IPS-18c (cell line): ENCODE data around the gene IL17RB.

ENCODE experiments used
- H3K4me3 ChIP-seq: 2 replicates; pipeline ENCODE4 v1.7.0; 2013; ENCODE audit warnings: low read depth, mild to moderate bottlenecking, low read length, moderate library complexity; ENCODE audit not compliant: insufficient read depth
- H3K9me3 ChIP-seq: one replicate; pipeline ENCODE4 v1.6.1; 2013; ENCODE audit warnings: mild to moderate bottlenecking, low read length, moderate library complexity; ENCODE audit not compliant: control insufficient read depth, insufficient read depth

Gene IL17RB

GRCh38 chr3:53823026-53823955 is 23.1 kb upstream of the IL17RB start:
- H3K9me3 ChIP-seq, result no peaks in the 10 kb centered on the region
- no peak overlapping the region for H3K4me3 ChIP-seq

GRCh38 chr3:53823956-53824657 is 22.3 kb upstream of the IL17RB start:
- Histone ChIP-seq H3K4me3 (no peak overlapping the region), H3K9me3 (no peaks in the 10 kb centered on the region)

- no peaks in the 10 kb centered on the region for H3K9me3 ChIP-seq
- no peak overlapping the region for H3K4me3 ChIP-seq
Observed at GRCh38 chr3:53824795-53825194, 21.6 kb upstream of the IL17RB start.

- Histone ChIP-seq H3K9me3 (no peaks in the 10 kb centered on the region), H3K4me3 (no peak overlapping the region)
Observed at GRCh38 chr3:53826048-53826447, 20.3 kb upstream of the IL17RB start.

DNA sequence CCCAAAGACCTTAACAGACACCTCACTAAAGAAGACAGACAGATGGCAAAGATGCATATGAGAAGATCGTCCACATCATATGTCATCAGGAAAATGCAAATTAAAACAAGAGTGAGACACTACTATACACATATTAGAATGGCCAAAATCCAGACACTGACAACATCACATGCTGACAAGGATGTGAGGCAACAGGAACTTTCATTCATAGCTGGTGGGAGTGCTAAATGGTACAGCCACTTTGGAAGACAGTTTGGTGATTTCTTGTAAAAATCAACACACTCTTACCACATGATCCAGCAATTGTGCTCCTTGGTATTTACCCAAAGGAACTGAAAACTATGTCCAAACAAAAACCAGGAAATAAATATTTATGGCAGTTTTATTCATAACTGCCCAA is 17.8 kb upstream of the IL17RB start:
- no peak overlapping the region for H3K4me3 ChIP-seq
- no peaks in the 10 kb centered on the region for H3K9me3 ChIP-seq

- H3K9me3 ChIP-seq, result no peaks in the 10 kb centered on the region
- H3K4me3 ChIP-seq, result no peak overlapping the region
Observed at GRCh38 chr3:53829605-53830004, 16.8 kb upstream of the IL17RB start.

- H3K4me3 ChIP-seq, result no peak overlapping the region
Observed at GRCh38 chr3:53830944-53831343, 15.4 kb upstream of the IL17RB start.

DNA sequence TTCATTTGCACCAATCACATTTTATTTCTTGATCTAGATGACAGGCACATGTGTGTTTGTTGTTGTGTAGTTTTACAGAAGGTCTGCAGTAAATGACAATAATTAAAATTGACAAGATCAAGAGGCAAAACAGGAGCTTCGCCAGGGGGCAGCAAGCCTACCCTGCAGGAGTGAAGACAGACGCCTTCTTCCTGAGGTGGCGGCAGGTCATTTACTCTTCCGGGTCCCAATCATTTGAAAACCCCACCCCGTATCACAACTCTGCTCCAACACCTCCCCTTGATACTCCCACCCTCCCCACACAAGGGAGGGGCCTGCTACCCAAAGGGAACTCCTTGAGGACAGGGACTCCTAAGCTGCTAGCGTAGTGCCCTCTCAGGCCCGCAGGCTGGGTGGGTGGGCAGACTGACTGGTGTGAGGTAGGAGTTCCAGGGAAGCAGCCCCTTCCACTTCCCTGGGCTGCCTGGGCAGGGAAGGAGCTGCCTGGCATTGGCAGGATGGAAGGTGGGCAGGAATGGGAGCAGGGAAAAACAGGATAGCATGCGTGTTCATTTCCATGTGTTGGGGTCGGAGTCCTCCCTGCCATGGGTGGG is 13.2 kb upstream of the IL17RB start:
- H3K9me3 ChIP-seq, result no peaks in the 10 kb centered on the region
- H3K4me3 ChIP-seq, result no peak overlapping the region

More at GRCh38 chr3:53830944-53831343, 15.4 kb upstream of the IL17RB start:
- no peaks in the 10 kb centered on the region for H3K9me3 ChIP-seq

- Histone ChIP-seq H3K9me3 (no peaks in the 10 kb centered on the region), H3K4me3 (no peak overlapping the region)
Observed at GRCh38 chr3:53833700-53834099, 12.7 kb upstream of the IL17RB start.

DNA sequence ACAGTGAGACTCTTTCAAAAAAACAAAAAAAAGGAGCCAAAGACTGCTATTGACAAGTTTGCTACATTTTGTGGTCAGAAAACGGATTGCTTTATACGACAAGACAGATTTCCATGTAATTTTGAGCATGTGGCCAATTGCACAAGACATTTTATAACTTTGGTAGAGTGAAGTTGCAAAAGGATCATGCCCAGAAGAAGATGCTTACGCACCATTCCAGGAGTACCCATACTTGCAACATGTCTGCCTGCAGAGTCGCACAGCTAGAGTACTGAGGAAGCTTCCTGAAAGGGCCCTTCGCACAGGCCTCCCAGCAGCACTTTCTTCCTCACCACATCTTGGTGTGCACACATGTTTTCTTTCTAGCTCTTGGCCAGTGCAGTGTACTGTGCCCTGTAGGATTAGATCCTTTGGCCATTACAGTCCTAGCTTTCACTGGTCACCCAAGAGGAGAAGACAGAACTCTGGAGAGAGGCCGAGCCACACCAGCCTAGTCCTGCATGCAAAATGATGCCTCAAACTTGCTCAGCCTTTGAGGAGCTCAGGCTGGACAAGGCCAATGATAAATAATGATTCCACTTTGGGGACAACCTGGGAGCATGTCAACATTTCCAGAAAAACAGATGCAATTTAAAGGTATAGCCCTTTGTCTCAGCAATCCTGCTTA is 11.8 kb upstream of the IL17RB start:
- H3K9me3 ChIP-seq, result no peaks in the 10 kb centered on the region
- H3K4me3 ChIP-seq, result no peak overlapping the region

DNA sequence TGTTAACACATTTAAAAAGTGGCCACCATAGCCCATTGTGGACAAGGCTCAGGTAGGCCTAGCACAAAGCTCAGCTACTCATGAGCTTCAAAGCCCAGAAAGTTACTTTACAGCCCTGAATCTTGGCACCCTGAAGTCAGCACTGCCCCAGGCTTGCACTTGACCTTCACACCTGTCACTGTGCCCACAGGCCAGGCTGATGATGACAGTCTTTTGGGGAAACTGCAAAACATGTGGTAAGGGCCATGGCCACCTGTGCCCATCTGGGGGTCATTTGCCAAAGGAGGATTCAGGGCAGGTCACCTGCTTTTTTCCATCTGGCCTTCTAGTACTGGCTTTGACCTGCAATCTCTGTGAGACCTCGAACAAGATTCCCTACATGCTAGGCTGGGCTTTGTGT is 11.1 kb upstream of the IL17RB start:
- Histone ChIP-seq H3K4me3 (no peak overlapping the region), H3K9me3 (no peaks in the 10 kb centered on the region)

GRCh38 chr3:53836084-53836872 is 10.1 kb upstream of the IL17RB start:
- no peak overlapping the region for H3K4me3 ChIP-seq
- H3K9me3 ChIP-seq, result no peaks in the 10 kb centered on the region

GRCh38 chr3:53837331-53837730 is 9.0 kb upstream of the IL17RB start:
- Histone ChIP-seq H3K9me3 (no peaks in the 10 kb centered on the region), H3K4me3 (no peak overlapping the region)

DNA sequence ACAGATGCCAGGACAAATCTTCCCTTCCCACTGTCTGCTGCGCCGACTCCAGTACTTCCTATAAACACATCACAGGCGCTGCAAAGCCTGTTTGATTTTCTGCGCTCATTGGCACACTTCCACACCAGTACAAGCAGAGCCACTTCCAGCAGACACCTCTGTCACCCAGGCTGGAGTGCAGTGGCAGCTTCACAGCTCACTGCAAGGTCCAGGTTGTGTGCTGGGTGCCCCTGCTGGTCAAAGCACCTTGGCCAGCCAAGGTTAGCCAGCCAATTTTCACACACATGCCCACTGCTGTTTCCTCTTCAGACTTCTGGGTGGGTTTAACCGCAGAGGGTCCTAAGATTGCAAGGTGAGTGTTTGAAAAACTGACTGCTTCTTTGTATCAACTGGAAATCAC is 5.1 kb upstream of the IL17RB start:
- Histone ChIP-seq H3K9me3 (no peaks in the 10 kb centered on the region), H3K4me3 (no peak overlapping the region)

GRCh38 chr3:53842436-53843194 is 3.8 kb upstream of the IL17RB start:
- Histone ChIP-seq H3K9me3 (no peaks in the 10 kb centered on the region), H3K4me3 (no peak overlapping the region)
